ENCODE data around the gene SIAH2.
A peak's percentile ranks its signal among the peaks of the same experiment; 100 is the strongest.
"Not testable (repeated sequence)": the region's sequence is repeated elsewhere in the genome, so short reads cannot be mapped to it uniquely, and the experiment has no call there.

SIAH2 gene, protein sequence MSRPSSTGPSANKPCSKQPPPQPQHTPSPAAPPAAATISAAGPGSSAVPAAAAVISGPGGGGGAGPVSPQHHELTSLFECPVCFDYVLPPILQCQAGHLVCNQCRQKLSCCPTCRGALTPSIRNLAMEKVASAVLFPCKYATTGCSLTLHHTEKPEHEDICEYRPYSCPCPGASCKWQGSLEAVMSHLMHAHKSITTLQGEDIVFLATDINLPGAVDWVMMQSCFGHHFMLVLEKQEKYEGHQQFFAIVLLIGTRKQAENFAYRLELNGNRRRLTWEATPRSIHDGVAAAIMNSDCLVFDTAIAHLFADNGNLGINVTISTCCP

DNA sequence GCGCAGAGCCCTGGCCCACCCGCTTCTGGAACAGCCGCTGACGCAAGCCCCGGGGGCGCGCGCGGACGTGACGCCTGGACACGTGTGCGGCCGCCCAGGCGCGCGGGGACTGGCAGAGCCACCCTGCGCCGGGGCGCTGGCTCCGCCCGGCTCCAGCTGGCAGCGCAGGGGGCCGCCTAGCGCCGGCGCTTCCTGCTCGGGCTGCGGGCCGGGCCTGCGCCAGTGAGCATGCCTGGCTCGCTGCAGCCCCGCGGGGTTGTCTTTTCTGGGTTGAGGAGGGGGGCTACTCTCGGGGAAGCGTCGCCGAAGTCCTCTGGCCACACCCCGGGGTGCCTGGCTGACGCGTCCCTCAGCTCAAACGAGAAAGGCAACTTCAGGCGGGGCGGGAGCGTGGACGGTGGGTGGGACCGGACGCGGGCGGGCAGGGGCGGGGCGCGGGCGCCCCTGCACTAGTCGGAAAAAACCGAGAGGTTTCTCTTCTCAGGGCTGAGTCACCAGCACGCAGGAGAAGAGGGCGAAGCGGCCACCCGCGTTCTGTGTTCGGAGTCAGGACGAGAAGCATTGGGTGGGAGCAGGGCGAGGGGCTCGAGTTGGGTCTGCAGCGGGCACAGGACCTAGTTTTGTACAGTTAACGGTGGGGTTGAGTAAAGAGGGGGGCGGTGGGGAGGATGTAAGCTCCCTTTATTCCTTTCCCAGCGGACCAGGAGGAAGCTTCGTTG, at the start of gene SIAH2:
Gene SIAH2 (minus strand): TSS at position 48 of the 719 bp plus-strand sequence. CDS start 320 bp downstream, outside the sequence.
- DNase-seq (ENCODE audit: low spot score), result peak; percentile 96

DNA sequence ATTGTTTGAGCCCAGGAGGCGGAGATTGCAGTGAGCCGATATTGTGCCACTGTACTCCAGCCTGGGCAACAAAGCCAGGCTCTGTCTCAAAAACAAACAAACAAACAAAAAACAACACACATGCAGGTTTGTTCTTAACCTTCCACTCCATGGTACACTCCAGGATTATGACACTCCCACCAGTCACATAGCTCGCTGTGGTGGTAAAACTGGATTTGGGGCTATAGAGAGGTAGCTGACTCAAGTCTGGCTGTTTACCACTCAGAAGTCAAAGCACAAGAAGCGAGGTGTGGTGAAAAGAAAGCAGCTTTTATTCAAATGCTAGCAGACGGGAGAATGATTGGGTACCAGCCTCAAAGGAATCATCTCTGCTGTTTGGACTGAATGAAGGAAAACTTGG, 49.0 kb upstream of the SIAH2 start:
- no peak for DNase-seq (ENCODE audit: low spot score)

DNA sequence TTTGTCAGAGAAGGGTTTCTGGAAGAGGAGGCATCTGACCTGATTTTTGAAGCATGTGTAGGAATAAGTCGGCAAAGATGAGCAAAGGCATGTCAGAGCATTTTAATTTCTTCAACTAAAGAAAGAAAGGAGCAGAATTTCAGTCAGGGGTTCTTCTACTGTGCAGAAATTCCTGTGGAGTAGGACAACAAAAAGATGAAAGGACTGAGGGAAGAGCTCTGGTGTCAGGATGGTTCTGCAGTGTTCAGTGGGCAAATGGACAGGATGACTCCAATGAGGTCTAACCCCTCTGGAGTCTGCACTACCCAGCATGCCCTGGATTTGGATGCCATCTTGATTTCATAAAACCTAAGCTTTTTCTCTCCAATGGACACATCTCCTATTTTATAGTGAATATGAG, 47.7 kb upstream of the SIAH2 start:
- no peak for DNase-seq (ENCODE audit: low spot score)

DNA sequence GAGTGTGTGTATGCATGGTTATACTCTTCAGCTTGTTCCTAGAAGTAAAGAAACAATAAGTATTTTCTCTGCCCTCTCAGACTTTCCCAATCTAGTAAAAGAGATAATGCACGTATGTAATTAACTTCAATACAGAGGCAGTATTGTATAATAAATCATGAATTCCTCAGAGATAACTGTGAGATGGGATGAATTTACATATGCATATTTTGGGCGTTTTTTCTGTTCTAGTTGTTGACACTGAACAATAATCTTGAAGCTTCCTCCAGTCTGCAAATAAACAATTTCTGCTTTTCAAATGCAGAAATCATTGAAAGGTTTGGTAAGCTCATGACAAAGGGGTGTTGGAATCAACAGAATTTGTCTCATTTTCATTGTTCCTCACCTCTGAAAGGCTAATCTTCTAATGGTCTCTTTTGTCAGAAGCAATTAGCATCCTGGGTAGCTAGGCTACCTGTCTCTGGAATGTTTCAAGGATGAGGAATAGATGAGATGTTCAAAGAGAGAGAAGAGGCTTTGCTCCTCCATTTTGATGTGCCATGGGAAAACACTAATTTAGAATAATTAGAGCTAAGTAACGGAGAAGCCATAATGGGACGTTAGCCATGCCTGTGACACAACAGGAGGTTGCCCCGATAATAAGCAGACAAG, 43.3 kb upstream of the SIAH2 start:
- no peak for DNase-seq (ENCODE audit: low spot score)

DNA sequence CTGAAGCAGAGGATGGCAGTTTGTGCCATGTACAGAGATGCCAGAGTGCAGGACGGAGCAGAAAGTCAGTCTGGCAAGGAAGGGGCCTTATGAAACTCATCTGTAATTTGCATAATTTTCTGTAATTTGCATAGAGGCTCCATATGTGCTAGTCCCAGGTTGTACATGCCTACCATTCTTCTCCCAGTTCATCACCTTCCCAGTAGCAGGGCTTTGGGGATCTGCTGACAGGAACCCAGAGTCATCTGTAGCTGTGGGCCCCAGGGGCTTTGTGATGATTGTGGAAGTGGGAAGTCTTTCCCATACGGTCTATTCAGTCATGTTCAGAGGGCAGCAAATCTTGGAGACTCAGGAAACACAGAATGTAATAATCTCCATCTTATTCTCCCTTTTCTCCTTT, 42.4 kb upstream of the SIAH2 start:
- no peak for DNase-seq (ENCODE audit: low spot score)

DNA sequence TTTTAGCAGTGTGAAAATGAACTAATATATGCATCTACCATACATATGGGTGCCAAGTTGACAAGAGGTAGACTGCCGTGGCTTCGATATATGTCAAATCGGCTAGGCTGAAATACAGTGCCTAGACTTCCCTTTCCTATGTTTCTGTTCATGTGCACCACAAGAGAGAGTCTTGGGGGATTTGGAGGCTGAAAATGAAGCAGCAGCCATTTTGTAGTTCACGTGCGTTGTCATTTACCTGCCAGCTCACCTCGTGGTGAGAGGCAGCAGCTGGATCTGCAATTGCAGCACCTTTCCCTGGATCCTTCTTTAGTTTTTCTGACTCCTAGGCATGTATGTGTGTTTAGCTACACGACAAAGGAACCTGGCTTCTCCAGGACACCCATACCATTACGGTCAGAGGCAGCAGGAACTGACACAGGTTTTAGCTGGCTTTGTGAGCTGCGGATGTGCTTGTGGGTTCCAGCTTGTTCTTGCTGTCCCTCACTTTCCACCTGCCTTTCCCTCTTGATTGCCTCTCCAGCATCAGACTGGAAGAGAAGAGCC, 40.5 kb upstream of the SIAH2 start:
- DNase-seq (ENCODE audit: low spot score), result no peak

DNA sequence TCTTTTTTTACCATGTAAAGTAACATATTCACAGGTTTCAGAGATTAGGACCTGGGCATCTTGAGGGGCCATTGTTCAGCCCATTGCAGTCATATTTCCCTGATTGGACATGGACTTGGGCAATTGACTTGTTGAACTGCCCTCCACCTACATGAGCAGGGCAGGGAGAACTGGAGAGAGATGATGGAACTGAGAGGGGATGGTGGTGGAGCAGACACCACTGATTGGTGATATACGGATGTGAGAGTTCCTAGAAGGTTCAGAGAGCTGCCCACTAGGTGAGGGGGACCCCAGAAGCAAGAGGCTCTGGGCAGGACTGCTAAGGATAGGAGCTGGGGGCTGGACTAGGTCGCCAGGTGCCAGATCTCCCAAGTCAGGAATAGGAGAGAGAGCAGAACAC, 37.8 kb upstream of the SIAH2 start:
- no peak for DNase-seq (ENCODE audit: low spot score)

DNA sequence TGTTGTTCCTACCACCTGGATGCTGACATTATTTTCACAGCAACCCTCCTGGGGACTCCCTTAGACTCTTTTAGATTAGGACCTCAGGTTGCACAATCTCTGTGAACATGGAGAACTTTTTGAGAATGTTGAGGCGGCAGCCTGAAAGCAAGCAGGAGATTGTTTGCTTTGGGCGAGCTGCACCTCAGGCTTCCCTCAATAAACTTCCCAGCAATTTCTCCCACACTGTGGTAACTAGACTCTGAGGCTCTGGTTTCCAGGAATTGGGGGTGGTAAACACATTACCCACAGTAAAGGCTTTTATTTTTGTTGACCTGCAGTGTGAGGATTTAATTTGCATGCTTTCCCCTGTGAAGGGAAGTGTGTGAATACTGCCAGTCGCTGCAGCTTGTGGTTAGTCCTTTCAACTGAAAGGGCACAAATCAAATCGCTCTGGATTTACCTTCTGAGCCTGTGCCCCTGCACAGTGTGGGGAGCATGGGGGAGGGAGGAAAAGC, 35.2 kb upstream of the SIAH2 start:
- no peak for DNase-seq (ENCODE audit: low spot score)

DNA sequence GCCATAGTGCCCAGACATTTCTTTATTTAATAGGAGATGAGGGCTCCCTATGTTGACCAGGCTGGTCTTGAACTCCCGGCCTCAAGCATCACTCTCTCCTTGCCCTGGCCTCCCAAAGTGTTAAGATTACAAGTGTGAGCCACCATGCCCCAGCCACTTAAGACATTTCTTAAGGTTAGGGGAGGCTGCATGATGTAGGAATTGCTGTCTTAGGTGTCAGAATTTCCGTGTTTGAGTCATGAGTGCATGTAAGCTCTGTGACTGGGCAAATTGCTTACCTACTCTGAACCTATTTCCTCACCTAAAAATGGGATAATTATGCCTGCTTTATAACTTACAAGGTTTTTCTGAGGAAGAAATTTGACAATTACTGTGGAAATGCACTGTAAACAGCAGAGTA, 34.2 kb upstream of the SIAH2 start:
- DNase-seq (ENCODE audit: low spot score), result no peak

DNA sequence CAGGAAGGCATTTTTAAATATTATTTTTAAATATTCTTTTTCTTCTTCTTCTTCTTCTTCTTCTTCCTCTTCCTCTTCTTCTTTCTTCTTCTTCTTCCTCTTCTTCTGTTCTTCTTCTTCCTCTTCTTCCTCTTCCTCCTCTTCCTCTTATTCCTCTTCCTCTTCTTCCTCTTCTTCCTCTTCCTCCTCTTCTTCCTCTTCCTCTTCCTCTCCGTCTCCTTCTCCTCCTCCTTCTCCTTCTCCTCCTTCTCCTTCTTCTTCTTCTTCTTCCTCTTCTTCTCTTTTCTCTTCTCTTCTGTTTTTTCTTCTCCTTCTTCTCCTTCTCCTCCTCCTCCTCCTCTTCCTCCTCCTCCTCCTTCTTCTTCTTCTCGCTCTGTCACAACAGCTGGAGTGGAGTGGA, 33.6 kb upstream of the SIAH2 start:
- DNase-seq (ENCODE audit: low spot score), result not testable (repeated sequence)

DNA sequence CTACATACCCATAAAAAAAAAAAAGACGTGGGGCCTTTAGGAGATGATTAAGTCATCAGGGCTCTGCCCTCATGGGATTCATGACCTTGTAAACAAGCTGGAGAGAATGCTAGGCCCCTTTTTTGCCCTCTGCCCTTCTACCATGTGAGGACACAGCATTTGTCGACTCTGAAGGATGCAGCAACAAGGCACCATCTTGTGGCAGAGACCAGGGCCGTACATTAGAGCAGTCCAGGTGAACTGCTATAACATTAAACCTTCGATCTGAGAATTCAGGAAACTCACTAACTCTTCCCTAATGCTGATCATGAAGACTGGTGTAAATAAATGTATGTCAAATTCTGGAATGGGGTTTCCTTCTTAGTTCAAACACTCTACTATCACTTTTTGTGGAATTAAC, 30.7 kb upstream of the SIAH2 start:
- no peak for DNase-seq (ENCODE audit: low spot score)

DNA sequence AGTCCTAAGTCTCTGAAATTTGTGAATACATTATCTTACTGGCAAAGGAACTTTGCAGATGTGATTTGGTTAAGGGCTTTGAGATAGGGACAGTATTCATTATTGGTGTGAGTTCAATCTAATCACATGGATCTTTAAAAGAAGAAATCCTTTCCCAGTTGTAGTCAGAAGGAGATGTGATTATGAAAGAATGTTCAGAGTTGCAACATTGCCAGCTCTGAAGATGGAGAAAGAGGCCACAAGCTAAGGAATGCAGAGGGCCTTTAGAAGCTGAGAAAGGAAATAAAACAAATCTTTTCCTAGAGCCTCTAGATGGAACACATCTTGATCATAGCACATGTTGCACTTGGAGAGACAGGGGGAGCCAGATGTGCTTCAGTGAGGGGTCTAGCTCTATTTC, 27.7 kb upstream of the SIAH2 start:
- no peak for DNase-seq (ENCODE audit: low spot score)

DNA sequence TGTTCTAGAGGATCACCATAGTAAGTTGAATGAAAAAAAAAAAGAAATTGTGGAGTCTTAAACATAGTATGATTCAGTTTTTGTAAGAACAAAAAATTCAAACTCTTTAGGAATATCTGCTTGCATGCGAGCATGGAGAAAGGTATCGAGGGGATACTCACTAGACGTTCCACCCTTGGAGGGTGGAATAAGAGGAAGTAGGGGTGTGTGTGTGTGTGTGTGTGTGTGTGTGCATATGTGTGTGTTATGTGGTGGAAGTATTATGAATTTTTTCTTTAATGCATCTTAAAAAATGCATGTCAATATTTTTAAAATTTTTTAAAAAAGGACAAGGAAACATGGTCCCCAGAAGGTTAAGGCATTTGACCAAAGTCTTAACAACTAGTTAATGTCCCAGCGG, 26.5 kb upstream of the SIAH2 start:
- DNase-seq (ENCODE audit: low spot score), result no peak

DNA sequence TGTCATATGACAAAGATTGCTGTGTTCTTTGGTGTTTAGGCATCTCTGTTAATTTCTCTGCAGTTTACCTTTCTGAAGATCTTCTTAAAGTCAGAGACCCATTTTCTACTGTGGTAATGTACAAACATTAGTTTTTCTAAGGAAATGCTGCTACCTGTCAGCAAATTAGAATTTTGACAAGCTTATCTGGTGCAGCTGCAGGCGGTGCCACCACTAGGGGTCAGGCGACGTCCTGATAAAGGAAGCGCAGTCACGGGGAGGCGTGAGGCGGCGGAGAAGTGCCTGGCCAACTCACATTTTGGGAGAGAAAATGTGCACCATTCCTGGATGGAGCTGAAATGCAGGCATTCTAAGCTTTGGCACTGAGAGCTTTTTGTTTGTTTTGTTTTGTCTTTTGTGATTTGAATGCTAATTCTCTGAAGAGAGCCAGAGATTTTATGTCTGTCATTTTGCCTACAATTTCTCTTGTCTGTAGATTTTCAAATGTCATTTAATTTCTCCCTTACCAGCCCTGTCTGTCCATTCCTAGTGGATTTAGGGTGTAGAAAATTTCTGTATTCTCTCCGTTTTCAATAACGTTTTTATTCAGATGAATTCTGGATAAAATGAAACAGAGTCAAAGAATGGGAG, 24.9 kb upstream of the SIAH2 start:
- DNase-seq (ENCODE audit: low spot score), result peak; percentile 82

DNA sequence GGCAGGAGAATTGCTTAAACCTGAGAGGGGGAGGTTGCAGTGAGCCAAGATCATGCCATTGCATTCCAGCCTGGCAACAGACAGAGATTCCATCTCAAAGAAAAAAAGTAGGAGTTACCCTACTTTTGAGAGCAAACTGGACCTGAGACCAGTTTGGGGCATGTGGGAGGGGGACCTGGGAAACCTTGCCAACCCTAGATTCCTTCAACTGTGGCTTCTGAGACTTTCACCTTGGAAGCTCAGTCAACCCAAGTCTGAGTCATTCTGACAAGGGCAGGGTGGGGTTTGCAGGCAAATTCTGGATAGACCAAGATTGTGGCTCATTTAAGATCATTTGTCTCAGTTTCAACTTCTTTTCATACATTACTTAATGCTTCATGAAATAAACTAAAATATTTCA, 23.8 kb upstream of the SIAH2 start:
- peak; percentile 51 for DNase-seq (ENCODE audit: low spot score)

DNA sequence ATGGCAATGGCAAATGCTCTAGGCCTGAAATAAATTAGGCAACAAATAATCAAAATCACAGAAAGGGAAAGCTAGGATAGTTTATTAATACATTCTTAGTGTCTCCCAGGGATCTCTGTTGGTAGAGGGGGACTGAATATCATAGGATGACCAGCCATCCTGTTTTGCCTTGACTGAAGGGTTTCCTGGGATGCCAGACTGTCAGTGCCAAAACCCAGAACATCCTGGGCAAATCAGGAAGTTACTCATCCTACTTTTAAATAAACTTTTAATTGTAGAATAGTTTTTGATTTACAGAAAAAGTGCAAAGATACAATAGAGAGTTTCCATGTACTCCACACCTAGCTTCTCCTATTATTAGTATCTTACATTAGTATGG, 21.8 kb upstream of the SIAH2 start:
- no peak for DNase-seq (ENCODE audit: low spot score)

DNA sequence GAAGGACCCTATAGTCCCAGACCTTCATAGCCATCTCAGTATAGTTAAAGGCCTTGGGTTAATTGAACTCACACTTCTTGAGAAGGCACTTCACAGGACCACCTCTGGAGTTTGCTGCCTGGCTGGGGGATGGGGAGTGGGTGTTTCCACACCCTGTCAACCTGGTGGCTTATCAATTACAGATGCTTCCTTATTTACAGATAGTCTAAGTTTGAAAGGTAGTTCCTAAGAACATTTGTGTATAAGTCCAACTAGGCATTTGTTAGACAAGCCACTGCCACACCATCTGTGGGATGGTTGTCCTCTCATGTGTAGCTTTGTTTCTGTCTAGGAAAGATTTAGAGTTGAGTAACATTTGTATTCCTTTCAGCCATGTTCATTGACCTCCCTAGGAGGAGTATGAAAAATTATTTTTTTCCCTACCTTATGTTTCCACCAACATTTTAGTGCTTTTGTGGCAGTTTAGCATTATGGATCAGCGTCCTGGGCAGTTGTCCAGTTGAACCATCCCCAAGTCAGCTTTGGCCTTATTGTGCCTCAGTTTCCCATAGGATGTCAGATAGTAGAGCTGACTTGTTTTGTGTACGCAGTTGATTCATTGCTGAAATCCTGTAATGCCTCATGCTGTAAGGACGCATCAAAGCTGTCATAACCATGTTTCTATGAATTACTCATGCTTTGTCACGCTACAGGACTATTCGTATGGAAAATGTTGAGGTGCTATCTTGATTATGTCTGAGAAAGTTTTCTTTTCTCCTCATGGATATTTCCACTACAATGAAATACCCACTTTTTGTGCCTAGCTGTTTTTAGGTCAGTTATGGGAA, 21.2 kb upstream of the SIAH2 start:
- no peak for DNase-seq (ENCODE audit: low spot score)

DNA sequence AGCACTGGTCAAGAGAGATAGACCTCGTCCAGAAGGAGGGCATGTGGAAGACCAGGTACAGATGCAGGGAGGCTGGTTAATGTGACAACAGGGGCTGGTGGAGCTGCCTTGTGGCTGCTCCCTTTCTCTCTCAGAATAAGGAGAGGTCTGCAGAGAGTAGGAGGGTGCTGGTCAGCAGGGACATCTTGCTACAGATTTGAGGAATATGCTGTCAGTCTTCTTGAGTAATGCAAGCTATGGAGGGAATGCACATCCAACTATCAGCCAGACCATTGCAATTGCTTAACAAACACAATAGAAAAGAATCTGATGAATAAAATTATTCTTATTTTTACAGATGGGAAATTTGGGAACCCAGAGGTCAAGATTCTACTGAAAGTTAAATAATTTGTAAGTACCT, 20.3 kb upstream of the SIAH2 start:
- peak; percentile 28 for DNase-seq (ENCODE audit: low spot score)

DNA sequence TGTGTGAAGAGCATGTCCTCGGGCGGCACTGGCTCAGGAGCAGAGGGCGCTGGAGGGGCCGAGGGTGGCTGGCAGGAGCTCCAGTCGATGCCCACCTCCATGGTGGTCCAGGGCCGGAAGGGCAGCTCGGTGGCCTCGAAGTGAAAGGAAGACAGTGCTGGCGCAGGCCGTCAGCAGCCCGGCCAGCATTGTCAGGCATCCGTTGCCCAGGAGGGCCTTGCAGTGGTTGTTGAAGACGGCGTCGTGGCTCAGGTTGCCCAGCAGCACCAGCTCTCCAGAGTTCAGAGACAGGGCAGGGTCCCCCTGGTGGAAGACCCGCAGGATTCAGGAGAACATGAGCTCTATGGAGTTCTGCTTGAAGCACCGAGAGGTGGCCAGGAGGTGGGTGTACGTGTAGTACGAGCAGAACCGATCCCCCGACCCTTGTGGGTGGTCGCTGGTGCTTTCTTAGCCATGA, 16.5 kb upstream of the SIAH2 start:
- DNase-seq (ENCODE audit: low spot score), result no peak

DNA sequence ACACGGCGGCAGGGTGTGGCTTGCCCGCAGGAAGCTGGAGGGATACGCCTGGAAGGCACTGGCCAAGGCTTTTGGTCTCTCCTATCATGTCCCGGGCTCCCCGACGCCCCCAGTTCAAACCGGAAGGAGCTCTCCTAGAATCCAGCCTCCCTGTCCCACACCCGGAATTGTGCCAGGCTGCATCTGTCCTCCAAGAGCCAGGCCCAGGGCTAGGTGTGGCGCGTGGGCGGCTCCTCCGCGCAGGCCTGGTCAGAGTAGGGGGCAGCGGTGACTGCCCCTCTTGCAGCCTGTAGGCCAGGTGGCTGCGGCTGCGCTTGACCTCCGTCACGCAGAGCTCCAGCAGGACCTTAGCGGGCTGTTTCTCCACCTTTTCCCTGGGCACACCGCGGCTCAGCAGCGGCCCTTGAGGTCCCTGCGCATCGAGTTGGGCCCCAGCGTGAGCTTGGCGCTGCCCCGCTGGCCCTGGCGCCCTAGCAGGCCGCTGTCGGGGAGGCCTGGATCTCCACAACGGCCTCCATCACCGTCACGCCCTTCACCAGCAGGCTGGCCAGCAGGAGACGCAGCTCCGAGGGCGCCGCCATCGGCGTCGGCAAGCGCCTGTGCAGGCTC, 15.9 kb upstream of the SIAH2 start:
- no peak for DNase-seq (ENCODE audit: low spot score)

All from AG20443 (cell line).